Lower lobe of right lung (tissue), 2 donors: ENCODE data around the gene PTGES2. TPM values are rescaled to one million over a fixed set of nuclear protein-coding genes. Genes with fewer than 3 reads are reported as not detected.
A peak's percentile ranks its signal among the peaks of the same experiment; 100 is the strongest.

Source experiments
- ATAC-seq, 2 donors: fragments of 200-7000 bp; cut with Tn5 transposase; one replicate each; pipeline ENCODE4 v1.9.1; 2020 to 2022; ENCODE audit warnings: mild to moderate bottlenecking in 2 of 2, moderate library complexity in 2 of 2
- DNase-seq: peaks from one replicate; pipeline ENCODE4 v3.0.0-alpha.2; 2020
- H3K27ac ChIP-seq: fragments of 200-600 bp; one replicate; pipeline ENCODE4 v1.8.0; 2022
- H3K27me3 ChIP-seq: fragments of 200-600 bp; one replicate; pipeline ENCODE4 v1.8.0; 2022; ENCODE audit warnings: low read depth
- H3K36me3 ChIP-seq: fragments of 200-600 bp; one replicate; pipeline ENCODE4 v1.8.0; 2022; ENCODE audit warnings: mild to moderate bottlenecking
- H3K4me1 ChIP-seq: fragments of 200-600 bp; one replicate; pipeline ENCODE4 v1.8.0; 2022
- H3K4me3 ChIP-seq: fragments of 200-600 bp; one replicate; pipeline ENCODE4 v1.8.0; 2022; ENCODE audit warnings: mild to moderate bottlenecking
- H3K9me3 ChIP-seq: fragments of 200-600 bp; one replicate; pipeline ENCODE4 v1.8.0; 2022
- intact Hi-C: fragments of 100-400 bp; cut with DNase I; formaldehyde crosslinking; loops from one replicate; pipeline ENCODE4 v1.11.0; 2022
- total RNA-seq: library from RNA; stranded (reverse); fragmentation: NEBNext Ultra II Directional; extraction: Animal tissue kit (Norgen Biotek cat#: 25700); gene quantifications from one replicate; pipeline ENCODE4 v1.2.1, GENCODE V29; 2021
- TF ChIP-seq, protein P1 (sequence below): fragments of 200-600 bp; IDR thresholded peaks from one replicate; pipeline ENCODE4 v1.8.0; 2022; ENCODE audit warnings: antibody characterized with exemption, mild to moderate bottlenecking
- donor health status: DM: no; HTN: yes; CAD: no; lungs with severe emphysema.

PTGES2 gene
- total RNA-seq, 1 donor from 2014 or later: 30.6 TPM

DNA sequence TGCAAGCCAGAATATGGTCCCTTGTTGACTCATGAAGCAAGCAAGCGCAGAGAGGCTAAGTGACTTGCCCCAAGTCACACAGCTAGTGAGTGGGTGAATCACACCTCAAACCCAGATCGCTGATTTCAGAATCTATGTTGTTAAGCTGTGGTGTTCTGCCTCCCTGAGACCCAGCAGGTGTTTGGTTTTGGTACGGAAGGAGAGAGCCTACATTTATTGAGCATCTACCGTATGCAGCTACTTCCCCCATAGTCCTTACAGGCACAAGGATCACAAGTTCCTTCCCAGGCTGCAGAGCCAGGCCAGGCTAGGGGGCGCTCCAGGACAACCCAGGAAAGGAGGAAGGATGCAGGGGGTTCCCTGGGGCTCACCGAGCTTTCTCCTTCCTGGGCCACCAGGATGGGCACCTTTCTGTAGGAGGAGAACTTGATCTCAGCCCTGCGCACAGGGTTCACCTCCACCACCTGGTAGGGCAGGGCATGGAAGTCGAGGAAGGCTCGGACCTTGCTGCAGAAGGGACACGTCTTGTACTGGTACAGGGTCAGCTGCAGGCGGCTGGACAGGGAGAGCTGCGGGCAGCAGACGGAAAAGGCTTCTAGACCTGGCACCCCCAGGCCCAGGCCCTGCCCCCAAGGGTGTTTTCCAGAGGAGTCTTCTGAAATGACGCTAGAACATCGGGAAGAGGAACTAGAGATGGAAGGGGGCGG lies 2.5 kb downstream of the PTGES2 start:
- ATAC-seq: no peak
- H3K4me3 ChIP-seq: peak overlapping the region; percentile 1
- no peaks in the 10 kb centered on the region for H3K9me3 ChIP-seq
- no peaks in the 10 kb centered on the region for H3K27me3 ChIP-seq
- TF ChIP-seq, protein P1, sequence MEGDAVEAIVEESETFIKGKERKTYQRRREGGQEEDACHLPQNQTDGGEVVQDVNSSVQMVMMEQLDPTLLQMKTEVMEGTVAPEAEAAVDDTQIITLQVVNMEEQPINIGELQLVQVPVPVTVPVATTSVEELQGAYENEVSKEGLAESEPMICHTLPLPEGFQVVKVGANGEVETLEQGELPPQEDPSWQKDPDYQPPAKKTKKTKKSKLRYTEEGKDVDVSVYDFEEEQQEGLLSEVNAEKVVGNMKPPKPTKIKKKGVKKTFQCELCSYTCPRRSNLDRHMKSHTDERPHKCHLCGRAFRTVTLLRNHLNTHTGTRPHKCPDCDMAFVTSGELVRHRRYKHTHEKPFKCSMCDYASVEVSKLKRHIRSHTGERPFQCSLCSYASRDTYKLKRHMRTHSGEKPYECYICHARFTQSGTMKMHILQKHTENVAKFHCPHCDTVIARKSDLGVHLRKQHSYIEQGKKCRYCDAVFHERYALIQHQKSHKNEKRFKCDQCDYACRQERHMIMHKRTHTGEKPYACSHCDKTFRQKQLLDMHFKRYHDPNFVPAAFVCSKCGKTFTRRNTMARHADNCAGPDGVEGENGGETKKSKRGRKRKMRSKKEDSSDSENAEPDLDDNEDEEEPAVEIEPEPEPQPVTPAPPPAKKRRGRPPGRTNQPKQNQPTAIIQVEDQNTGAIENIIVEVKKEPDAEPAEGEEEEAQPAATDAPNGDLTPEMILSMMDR: peak; percentile 55
- no peak overlapping the region for H3K27ac ChIP-seq
- H3K4me1 ChIP-seq: peaks cover 35% of the 10 kb centered on the region
- H3K36me3 ChIP-seq: peaks cover 49% of the 10 kb centered on the region
- DNase-seq: peak; percentile 76
- intact Hi-C loops: no loop called here

GRCh38 chr9:128124451-128124850 lies 3.1 kb downstream of the PTGES2 start:
- peaks cover 49% of the 10 kb centered on the region for H3K36me3 ChIP-seq
- H3K27ac ChIP-seq: no peak overlapping the region
- H3K4me1 ChIP-seq: peaks cover 34% of the 10 kb centered on the region
- H3K9me3 ChIP-seq: no peaks in the 10 kb centered on the region
- DNase-seq (peak; percentile 31), ATAC-seq (no peak)
- H3K27me3 ChIP-seq: no peaks in the 10 kb centered on the region
- intact Hi-C loops: no loop called here
- H3K4me3 ChIP-seq: no peak overlapping the region
- TF ChIP-seq, protein P1: no peak

GRCh38 chr9:128123451-128124080 lies 4.0 kb downstream of the PTGES2 start:
- intact Hi-C loops: no loop called here
- Histone ChIP-seq H3K36me3 (peaks cover 49% of the 10 kb centered on the region), H3K27me3 (no peaks in the 10 kb centered on the region), H3K9me3 (no peaks in the 10 kb centered on the region), H3K4me3 (no peak overlapping the region), H3K4me1 (peaks cover 25% of the 10 kb centered on the region), H3K27ac (no peak overlapping the region)
- ATAC-seq (no peak), DNase-seq (peak; percentile 34)
- TF ChIP-seq, protein P1: no peak

DNA sequence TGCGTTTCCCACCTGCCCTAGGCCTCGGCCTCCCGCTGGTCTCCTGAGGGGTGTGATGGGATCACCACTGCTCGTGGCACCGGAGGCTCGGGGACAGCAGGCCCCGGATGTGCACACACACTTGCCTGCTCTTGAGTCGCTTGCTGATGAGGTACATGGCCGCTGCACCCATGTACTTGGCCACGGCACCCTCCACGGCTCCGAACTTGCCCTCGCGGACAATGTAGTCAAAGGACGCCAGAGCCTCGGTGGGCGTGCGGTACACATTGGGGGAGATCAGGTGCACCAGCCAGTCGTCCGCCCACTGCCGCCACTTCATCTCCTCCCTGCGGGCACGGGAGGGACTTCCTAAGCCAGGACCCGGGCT lies 4.7 kb downstream of the PTGES2 start:
- intact Hi-C loops: no loop called here
- TF ChIP-seq, protein P1: no peak
- H3K4me1 ChIP-seq: peaks cover 29% of the 10 kb centered on the region
- ATAC-seq: no peak
- H3K27me3 ChIP-seq: no peaks in the 10 kb centered on the region
- H3K9me3 ChIP-seq: no peaks in the 10 kb centered on the region
- H3K36me3 ChIP-seq: peaks cover 49% of the 10 kb centered on the region
- no peak overlapping the region for H3K4me3 ChIP-seq
- H3K27ac ChIP-seq: no peak overlapping the region
- peak; percentile 46 for DNase-seq

DNA sequence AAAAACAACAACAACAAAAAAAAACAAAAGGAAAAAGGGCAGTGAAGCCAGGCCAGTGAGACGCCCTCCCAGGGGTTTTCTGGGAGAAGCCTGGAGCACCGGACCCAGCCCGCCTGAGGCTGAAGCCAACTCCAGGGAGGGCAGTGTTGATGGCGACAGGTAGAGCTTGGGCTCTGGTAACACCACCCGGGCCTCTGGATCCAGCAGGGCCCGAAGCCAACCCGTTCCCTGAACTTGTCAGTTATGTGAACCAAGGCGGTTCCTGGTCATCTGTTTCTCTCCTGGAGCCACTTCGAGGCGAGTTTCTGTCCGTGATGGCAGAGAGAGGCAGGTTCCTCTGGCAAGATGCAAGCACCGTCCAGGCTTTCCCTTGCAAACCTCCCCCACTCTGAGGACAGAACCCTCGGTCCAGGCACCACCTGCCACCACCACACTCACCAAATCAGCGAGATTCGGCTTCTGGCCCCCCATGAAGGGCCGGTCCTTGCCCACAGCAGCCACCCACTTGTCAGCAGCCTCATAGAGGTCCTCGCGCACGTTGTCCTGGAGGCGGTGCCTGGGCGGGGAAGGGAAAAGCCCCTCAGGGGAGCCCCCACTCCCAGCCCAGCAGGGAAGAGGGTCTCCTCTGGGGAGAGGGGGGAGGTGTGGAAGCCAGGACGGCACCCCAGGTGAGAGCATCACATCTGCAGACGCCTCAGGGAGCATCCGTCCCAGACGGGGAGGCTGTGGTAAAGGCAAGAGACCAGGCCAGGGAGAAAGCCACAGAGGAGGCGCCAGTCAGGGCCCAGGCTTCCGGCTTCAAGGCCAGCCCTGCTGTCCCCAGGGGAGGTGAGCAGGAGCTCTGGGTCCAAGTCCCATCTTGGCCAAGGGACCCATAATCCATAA lies 5.4 kb downstream of the PTGES2 start:
- peak; percentile 32 for DNase-seq
- Histone ChIP-seq H3K27ac (no peak overlapping the region), H3K9me3 (no peaks in the 10 kb centered on the region), H3K36me3 (peaks cover 49% of the 10 kb centered on the region), H3K27me3 (no peaks in the 10 kb centered on the region), H3K4me1 (peaks cover 35% of the 10 kb centered on the region), H3K4me3 (no peak overlapping the region)
- intact Hi-C loops: no loop called here
- TF ChIP-seq, protein P1: no peak
- ATAC-seq: no peak
